ENCODE results near the gene GAK. TPM values are rescaled to one million over a fixed set of nuclear protein-coding genes. Genes with fewer than 3 reads are reported as not detected.

GAK gene
- polyA plus RNA-seq, 1 of the 3 experiments (the other 2 are of a cell fraction) = 35.9 TPM

DNA sequence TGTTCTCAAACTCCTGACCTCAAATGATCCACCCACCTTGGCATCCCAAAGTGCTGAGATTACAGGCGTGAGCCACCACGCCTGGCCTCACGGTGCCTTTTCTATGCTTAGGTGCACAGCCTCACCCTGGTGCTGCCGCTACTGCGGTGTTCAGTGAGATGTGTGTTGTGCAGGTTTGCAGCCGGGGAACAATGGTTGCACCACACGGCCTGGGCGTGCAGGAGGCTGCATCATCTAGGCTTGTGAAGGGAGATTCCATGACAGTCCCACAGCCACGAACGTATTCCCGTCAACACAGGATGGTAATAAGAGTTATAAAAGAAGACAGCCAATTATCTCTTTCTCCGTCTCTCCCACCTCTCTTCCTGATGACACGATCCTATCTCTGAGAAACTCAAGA lies 128.2 kb downstream of the GAK start:
- Histone ChIP-seq H3K4me3 (ENCODE audit: low read depth in 2 of 2, low read length in 1 of 2) (no peak overlapping the region), H3K27me3 (ENCODE audit: insufficient read depth) (no peaks in the 10 kb centered on the region), H2AFZ (ENCODE audit: low read depth) (no peak overlapping the region), H3K9me2 (no peaks in the 10 kb centered on the region), H4K20me1 (ENCODE audit: insufficient read depth) (no peaks in the 10 kb centered on the region), H3K9me3 (no peaks in the 10 kb centered on the region), H3K36me3 (replicated peaks in 1 of 2; ENCODE audit: control insufficient read depth in 1 of 2, insufficient read depth in 2 of 2, low read length in 1 of 2) (no peaks in the 10 kb centered on the region), H3F3A (replicated peaks; ENCODE audit: insufficient read depth) (no peaks in the 10 kb centered on the region), H3K27ac (ENCODE audit: low read depth in 2 of 2, low read length in 1 of 2) (no peak overlapping the region), H3K9ac (no peak overlapping the region), H3K4me1 (ENCODE audit: control insufficient read depth in 1 of 2, insufficient read depth in 2 of 2, low read depth in 1 of 2, low read length in 1 of 2) (no peaks in the 10 kb centered on the region), H3K79me2 (ENCODE audit: insufficient read depth) (no peaks in the 10 kb centered on the region), H3K4me2 (no peak overlapping the region)
- POLR2A ChIA-PET = no interaction called here
- no peak for DNase-seq
- WGBS (ENCODE audit: low lambda C conversion rate) = 78% methylated on average over 11 of the region's 13 CpGs
- TF ChIP-seq RCOR1 (IDR thresholded peaks at IDR 0.05; ENCODE audit: low read length) (no peak), NFIC (IDR thresholded peaks at IDR 0.05; ENCODE audit: borderline replicate concordance) (no peak), CHD2 (IDR thresholded peaks at IDR 0.05; ENCODE audit: low read length, partially characterized antibody) (no peak), MEF2A (IDR thresholded peaks at IDR 0.05; ENCODE audit: borderline replicate concordance, low read depth) (no peak), JUND (IDR thresholded peaks at IDR 0.05) (no peak), SIN3A (IDR thresholded peaks at IDR 0.05; ENCODE audit: borderline replicate concordance, low read depth, low read length) (no peak), FOXJ3 (CRISPR knock-in tag; IDR thresholded peaks at IDR 0.05) (no peak), TCF12 (IDR thresholded peaks at IDR 0.05) (no peak), RXRA (IDR thresholded peaks at IDR 0.05; ENCODE audit: borderline replicate concordance, low read depth) (no peak)
- TF ChIP-seq, protein P1, sequence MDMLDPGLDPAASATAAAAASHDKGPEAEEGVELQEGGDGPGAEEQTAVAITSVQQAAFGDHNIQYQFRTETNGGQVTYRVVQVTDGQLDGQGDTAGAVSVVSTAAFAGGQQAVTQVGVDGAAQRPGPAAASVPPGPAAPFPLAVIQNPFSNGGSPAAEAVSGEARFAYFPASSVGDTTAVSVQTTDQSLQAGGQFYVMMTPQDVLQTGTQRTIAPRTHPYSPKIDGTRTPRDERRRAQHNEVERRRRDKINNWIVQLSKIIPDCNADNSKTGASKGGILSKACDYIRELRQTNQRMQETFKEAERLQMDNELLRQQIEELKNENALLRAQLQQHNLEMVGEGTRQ (IDR thresholded peaks at IDR 0.05; ENCODE audit: borderline replicate concordance, low read depth, low read length) = no peak
- TF ChIP-seq, protein P2, sequence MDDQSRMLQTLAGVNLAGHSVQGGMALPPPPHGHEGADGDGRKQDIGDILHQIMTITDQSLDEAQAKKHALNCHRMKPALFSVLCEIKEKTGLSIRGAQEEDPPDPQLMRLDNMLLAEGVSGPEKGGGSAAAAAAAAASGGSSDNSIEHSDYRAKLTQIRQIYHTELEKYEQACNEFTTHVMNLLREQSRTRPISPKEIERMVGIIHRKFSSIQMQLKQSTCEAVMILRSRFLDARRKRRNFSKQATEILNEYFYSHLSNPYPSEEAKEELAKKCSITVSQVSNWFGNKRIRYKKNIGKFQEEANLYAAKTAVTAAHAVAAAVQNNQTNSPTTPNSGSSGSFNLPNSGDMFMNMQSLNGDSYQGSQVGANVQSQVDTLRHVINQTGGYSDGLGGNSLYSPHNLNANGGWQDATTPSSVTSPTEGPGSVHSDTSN (IDR thresholded peaks at IDR 0.05) = no peak
- TF ChIP-seq, protein P3, sequence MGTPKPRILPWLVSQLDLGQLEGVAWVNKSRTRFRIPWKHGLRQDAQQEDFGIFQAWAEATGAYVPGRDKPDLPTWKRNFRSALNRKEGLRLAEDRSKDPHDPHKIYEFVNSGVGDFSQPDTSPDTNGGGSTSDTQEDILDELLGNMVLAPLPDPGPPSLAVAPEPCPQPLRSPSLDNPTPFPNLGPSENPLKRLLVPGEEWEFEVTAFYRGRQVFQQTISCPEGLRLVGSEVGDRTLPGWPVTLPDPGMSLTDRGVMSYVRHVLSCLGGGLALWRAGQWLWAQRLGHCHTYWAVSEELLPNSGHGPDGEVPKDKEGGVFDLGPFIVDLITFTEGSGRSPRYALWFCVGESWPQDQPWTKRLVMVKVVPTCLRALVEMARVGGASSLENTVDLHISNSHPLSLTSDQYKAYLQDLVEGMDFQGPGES (IDR thresholded peaks at IDR 0.05; ENCODE audit: low read depth, low read length) = no peak
- TF ChIP-seq, protein P4, sequence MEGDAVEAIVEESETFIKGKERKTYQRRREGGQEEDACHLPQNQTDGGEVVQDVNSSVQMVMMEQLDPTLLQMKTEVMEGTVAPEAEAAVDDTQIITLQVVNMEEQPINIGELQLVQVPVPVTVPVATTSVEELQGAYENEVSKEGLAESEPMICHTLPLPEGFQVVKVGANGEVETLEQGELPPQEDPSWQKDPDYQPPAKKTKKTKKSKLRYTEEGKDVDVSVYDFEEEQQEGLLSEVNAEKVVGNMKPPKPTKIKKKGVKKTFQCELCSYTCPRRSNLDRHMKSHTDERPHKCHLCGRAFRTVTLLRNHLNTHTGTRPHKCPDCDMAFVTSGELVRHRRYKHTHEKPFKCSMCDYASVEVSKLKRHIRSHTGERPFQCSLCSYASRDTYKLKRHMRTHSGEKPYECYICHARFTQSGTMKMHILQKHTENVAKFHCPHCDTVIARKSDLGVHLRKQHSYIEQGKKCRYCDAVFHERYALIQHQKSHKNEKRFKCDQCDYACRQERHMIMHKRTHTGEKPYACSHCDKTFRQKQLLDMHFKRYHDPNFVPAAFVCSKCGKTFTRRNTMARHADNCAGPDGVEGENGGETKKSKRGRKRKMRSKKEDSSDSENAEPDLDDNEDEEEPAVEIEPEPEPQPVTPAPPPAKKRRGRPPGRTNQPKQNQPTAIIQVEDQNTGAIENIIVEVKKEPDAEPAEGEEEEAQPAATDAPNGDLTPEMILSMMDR (IDR thresholded peaks at IDR 0.05) = no peak
- TF ChIP-seq, protein P5, sequence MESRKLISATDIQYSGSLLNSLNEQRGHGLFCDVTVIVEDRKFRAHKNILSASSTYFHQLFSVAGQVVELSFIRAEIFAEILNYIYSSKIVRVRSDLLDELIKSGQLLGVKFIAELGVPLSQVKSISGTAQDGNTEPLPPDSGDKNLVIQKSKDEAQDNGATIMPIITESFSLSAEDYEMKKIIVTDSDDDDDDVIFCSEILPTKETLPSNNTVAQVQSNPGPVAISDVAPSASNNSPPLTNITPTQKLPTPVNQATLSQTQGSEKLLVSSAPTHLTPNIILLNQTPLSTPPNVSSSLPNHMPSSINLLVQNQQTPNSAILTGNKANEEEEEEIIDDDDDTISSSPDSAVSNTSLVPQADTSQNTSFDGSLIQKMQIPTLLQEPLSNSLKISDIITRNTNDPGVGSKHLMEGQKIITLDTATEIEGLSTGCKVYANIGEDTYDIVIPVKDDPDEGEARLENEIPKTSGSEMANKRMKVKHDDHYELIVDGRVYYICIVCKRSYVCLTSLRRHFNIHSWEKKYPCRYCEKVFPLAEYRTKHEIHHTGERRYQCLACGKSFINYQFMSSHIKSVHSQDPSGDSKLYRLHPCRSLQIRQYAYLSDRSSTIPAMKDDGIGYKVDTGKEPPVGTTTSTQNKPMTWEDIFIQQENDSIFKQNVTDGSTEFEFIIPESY (IDR thresholded peaks at IDR 0.05; ENCODE audit: borderline replicate concordance, low read depth) = no peak
- CTCF ChIA-PET = no interaction called here

Data from SK-N-SH (cell line).